ENCODE results near the gene RPTOR.

The RPTOR gene

GRCh38 chr17:80902963-80903611 is 358.4 kb downstream of the RPTOR start:
- no peak overlapping the region for H3K27ac ChIP-seq (ENCODE audit: low read depth, low read length)
- no peak overlapping the region for H3K4me3 ChIP-seq (ENCODE audit: low read depth in 1 of 2, low read length in 2 of 2)
- no peaks in the 10 kb centered on the region for H3K9me3 ChIP-seq (ENCODE audit: control insufficient read depth in 1 of 2, low read length in 2 of 2)
- no peak overlapping the region for H3K9ac ChIP-seq (ENCODE audit: low read depth in 1 of 2, low read length in 2 of 2)
- H3K27me3 ChIP-seq (ENCODE audit: control insufficient read depth in 1 of 2, insufficient read depth in 2 of 2, low read length in 2 of 2), result no peaks in the 10 kb centered on the region
- no peaks in the 10 kb centered on the region for H3K4me1 ChIP-seq (ENCODE audit: control insufficient read depth in 1 of 2, insufficient read depth in 2 of 2, low read length in 2 of 2)
- peaks cover 8 to 33% of the 10 kb centered on the region in 2 donors for H3K36me3 ChIP-seq (ENCODE audit: control insufficient read depth in 1 of 2, insufficient read depth in 2 of 2, low read length in 2 of 2)

GRCh38 chr17:80904036-80904753 is 359.6 kb downstream of the RPTOR start:
- H3K27me3 ChIP-seq (ENCODE audit: control insufficient read depth in 1 of 2, insufficient read depth in 2 of 2, low read length in 2 of 2), result no peaks in the 10 kb centered on the region
- H3K4me3 ChIP-seq (ENCODE audit: low read depth in 1 of 2, low read length in 2 of 2), result no peak overlapping the region
- no peak overlapping the region for H3K27ac ChIP-seq (ENCODE audit: low read depth, low read length)
- no peak overlapping the region for H3K9ac ChIP-seq (ENCODE audit: low read depth in 1 of 2, low read length in 2 of 2)
- no peaks in the 10 kb centered on the region for H3K9me3 ChIP-seq (ENCODE audit: control insufficient read depth in 1 of 2, low read length in 2 of 2)
- no peaks in the 10 kb centered on the region for H3K4me1 ChIP-seq (ENCODE audit: control insufficient read depth in 1 of 2, insufficient read depth in 2 of 2, low read length in 2 of 2)
- H3K36me3 ChIP-seq (ENCODE audit: control insufficient read depth in 1 of 2, insufficient read depth in 2 of 2, low read length in 2 of 2), result peaks cover 8 to 38% of the 10 kb centered on the region in 2 donors

- H3K9me3 ChIP-seq (ENCODE audit: control insufficient read depth in 1 of 2, low read length in 2 of 2), result no peaks in the 10 kb centered on the region
- H3K4me3 ChIP-seq (ENCODE audit: low read depth in 1 of 2, low read length in 2 of 2), result no peak overlapping the region
- H3K36me3 ChIP-seq (ENCODE audit: control insufficient read depth in 1 of 2, insufficient read depth in 2 of 2, low read length in 2 of 2), result peaks cover 8 to 42% of the 10 kb centered on the region in 2 donors
- peaks cover 0 to 3% of the 10 kb centered on the region in 2 donors for H3K4me1 ChIP-seq (ENCODE audit: control insufficient read depth in 1 of 2, insufficient read depth in 2 of 2, low read length in 2 of 2)
- H3K27ac ChIP-seq (ENCODE audit: low read depth, low read length), result no peak overlapping the region
- no peak overlapping the region for H3K9ac ChIP-seq (ENCODE audit: low read depth in 1 of 2, low read length in 2 of 2)
- H3K27me3 ChIP-seq (ENCODE audit: control insufficient read depth in 1 of 2, insufficient read depth in 2 of 2, low read length in 2 of 2), result no peaks in the 10 kb centered on the region
Measured at GRCh38 chr17:80905586-80906230, 361.1 kb downstream of the RPTOR start.

GRCh38 chr17:80906364-80907259 is 362.0 kb downstream of the RPTOR start:
- Histone ChIP-seq H3K4me1 (ENCODE audit: control insufficient read depth in 1 of 2, insufficient read depth in 2 of 2, low read length in 2 of 2) (peaks cover 0 to 3% of the 10 kb centered on the region in 2 donors), H3K36me3 (ENCODE audit: control insufficient read depth in 1 of 2, insufficient read depth in 2 of 2, low read length in 2 of 2) (peaks cover 8 to 44% of the 10 kb centered on the region in 2 donors), H3K4me3 (ENCODE audit: low read depth in 1 of 2, low read length in 2 of 2) (no peak overlapping the region), H3K27ac (ENCODE audit: low read depth, low read length) (no peak overlapping the region), H3K9ac (ENCODE audit: low read depth in 1 of 2, low read length in 2 of 2) (no peak overlapping the region), H3K9me3 (ENCODE audit: control insufficient read depth in 1 of 2, low read length in 2 of 2) (no peaks in the 10 kb centered on the region), H3K27me3 (ENCODE audit: control insufficient read depth in 1 of 2, insufficient read depth in 2 of 2, low read length in 2 of 2) (no peaks in the 10 kb centered on the region)

GRCh38 chr17:80907281-80907680 is 362.6 kb downstream of the RPTOR start:
- Histone ChIP-seq H3K27ac (ENCODE audit: low read depth, low read length) (no peak overlapping the region), H3K36me3 (ENCODE audit: control insufficient read depth in 1 of 2, insufficient read depth in 2 of 2, low read length in 2 of 2) (peaks cover 4 to 46% of the 10 kb centered on the region in 2 donors), H3K4me3 (ENCODE audit: low read depth in 1 of 2, low read length in 2 of 2) (no peak overlapping the region), H3K9ac (ENCODE audit: low read depth in 1 of 2, low read length in 2 of 2) (no peak overlapping the region), H3K4me1 (ENCODE audit: control insufficient read depth in 1 of 2, insufficient read depth in 2 of 2, low read length in 2 of 2) (peaks cover 0 to 3% of the 10 kb centered on the region in 2 donors), H3K9me3 (ENCODE audit: control insufficient read depth in 1 of 2, low read length in 2 of 2) (no peaks in the 10 kb centered on the region), H3K27me3 (ENCODE audit: control insufficient read depth in 1 of 2, insufficient read depth in 2 of 2, low read length in 2 of 2) (no peaks in the 10 kb centered on the region)

GRCh38 chr17:80908211-80908610 is 363.6 kb downstream of the RPTOR start:
- Histone ChIP-seq H3K27ac (ENCODE audit: low read depth, low read length) (no peak overlapping the region), H3K4me3 (ENCODE audit: low read depth in 1 of 2, low read length in 2 of 2) (no peak overlapping the region), H3K4me1 (ENCODE audit: control insufficient read depth in 1 of 2, insufficient read depth in 2 of 2, low read length in 2 of 2) (peaks cover 0 to 3% of the 10 kb centered on the region in 2 donors), H3K9ac (ENCODE audit: low read depth in 1 of 2, low read length in 2 of 2) (no peak overlapping the region), H3K9me3 (ENCODE audit: control insufficient read depth in 1 of 2, low read length in 2 of 2) (no peaks in the 10 kb centered on the region), H3K36me3 (ENCODE audit: control insufficient read depth in 1 of 2, insufficient read depth in 2 of 2, low read length in 2 of 2) (peaks cover 3 to 46% of the 10 kb centered on the region in 2 donors), H3K27me3 (ENCODE audit: control insufficient read depth in 1 of 2, insufficient read depth in 2 of 2, low read length in 2 of 2) (no peaks in the 10 kb centered on the region)

GRCh38 chr17:80908776-80909175 is 364.1 kb downstream of the RPTOR start:
- H3K27ac ChIP-seq (ENCODE audit: low read depth, low read length), result no peak overlapping the region

GRCh38 chr17:80909635-80910034 is 365.0 kb downstream of the RPTOR start:
- Histone ChIP-seq H3K36me3 (ENCODE audit: control insufficient read depth in 1 of 2, insufficient read depth in 2 of 2, low read length in 2 of 2) (peaks cover 11 to 48% of the 10 kb centered on the region in 2 donors), H3K9me3 (ENCODE audit: control insufficient read depth in 1 of 2, low read length in 2 of 2) (no peaks in the 10 kb centered on the region), H3K27ac (ENCODE audit: low read depth, low read length) (no peak overlapping the region), H3K27me3 (ENCODE audit: control insufficient read depth in 1 of 2, insufficient read depth in 2 of 2, low read length in 2 of 2) (no peaks in the 10 kb centered on the region), H3K9ac (ENCODE audit: low read depth in 1 of 2, low read length in 2 of 2) (no peak overlapping the region), H3K4me3 (ENCODE audit: low read depth in 1 of 2, low read length in 2 of 2) (no peak overlapping the region), H3K4me1 (ENCODE audit: control insufficient read depth in 1 of 2, insufficient read depth in 2 of 2, low read length in 2 of 2) (peaks cover 0 to 3% of the 10 kb centered on the region in 2 donors)

More at GRCh38 chr17:80908776-80909175, 364.1 kb downstream of the RPTOR start:
- no peak overlapping the region for H3K9ac ChIP-seq (ENCODE audit: low read depth in 1 of 2, low read length in 2 of 2)
- peaks cover 0 to 3% of the 10 kb centered on the region in 2 donors for H3K4me1 ChIP-seq (ENCODE audit: control insufficient read depth in 1 of 2, insufficient read depth in 2 of 2, low read length in 2 of 2)
- H3K9me3 ChIP-seq (ENCODE audit: control insufficient read depth in 1 of 2, low read length in 2 of 2), result no peaks in the 10 kb centered on the region
- no peaks in the 10 kb centered on the region for H3K27me3 ChIP-seq (ENCODE audit: control insufficient read depth in 1 of 2, insufficient read depth in 2 of 2, low read length in 2 of 2)
- no peak overlapping the region for H3K4me3 ChIP-seq (ENCODE audit: low read depth in 1 of 2, low read length in 2 of 2)
- peaks cover 6 to 46% of the 10 kb centered on the region in 2 donors for H3K36me3 ChIP-seq (ENCODE audit: control insufficient read depth in 1 of 2, insufficient read depth in 2 of 2, low read length in 2 of 2)

GRCh38 chr17:80910043-80910442 is 365.4 kb downstream of the RPTOR start:
- peaks cover 0 to 3% of the 10 kb centered on the region in 2 donors for H3K4me1 ChIP-seq (ENCODE audit: control insufficient read depth in 1 of 2, insufficient read depth in 2 of 2, low read length in 2 of 2)
- H3K36me3 ChIP-seq (ENCODE audit: control insufficient read depth in 1 of 2, insufficient read depth in 2 of 2, low read length in 2 of 2), result peaks cover 12 to 50% of the 10 kb centered on the region in 2 donors
- no peaks in the 10 kb centered on the region for H3K27me3 ChIP-seq (ENCODE audit: control insufficient read depth in 1 of 2, insufficient read depth in 2 of 2, low read length in 2 of 2)

More at GRCh38 chr17:80910043-80910442, 365.4 kb downstream of the RPTOR start:
- Histone ChIP-seq H3K9ac (ENCODE audit: low read depth in 1 of 2, low read length in 2 of 2) (no peak overlapping the region), H3K27ac (ENCODE audit: low read depth, low read length) (no peak overlapping the region), H3K4me3 (ENCODE audit: low read depth in 1 of 2, low read length in 2 of 2) (no peak overlapping the region), H3K9me3 (ENCODE audit: control insufficient read depth in 1 of 2, low read length in 2 of 2) (no peaks in the 10 kb centered on the region)
